GM12875 (cell line): ENCODE data around the gene SCN11A.
A peak's percentile ranks its signal among the peaks of the same experiment; 100 is the strongest.

Source experiments
- H3K4me3 ChIP-seq: one replicate; pipeline ENCODE4 v1.5.1; 2011; ENCODE audit warnings: low read depth, low read length, control low read depth
- TF ChIP-seq, protein P1 (sequence below): IDR thresholded peaks from 2 replicates; pipeline ENCODE4 v1.5.1; 2011; ENCODE audit warnings: low read depth, mild to moderate bottlenecking, control low read depth, inconsistent platforms, low read length, moderate library complexity, borderline replicate concordance; ENCODE audit not compliant: insufficient read depth

Gene SCN11A

DNA sequence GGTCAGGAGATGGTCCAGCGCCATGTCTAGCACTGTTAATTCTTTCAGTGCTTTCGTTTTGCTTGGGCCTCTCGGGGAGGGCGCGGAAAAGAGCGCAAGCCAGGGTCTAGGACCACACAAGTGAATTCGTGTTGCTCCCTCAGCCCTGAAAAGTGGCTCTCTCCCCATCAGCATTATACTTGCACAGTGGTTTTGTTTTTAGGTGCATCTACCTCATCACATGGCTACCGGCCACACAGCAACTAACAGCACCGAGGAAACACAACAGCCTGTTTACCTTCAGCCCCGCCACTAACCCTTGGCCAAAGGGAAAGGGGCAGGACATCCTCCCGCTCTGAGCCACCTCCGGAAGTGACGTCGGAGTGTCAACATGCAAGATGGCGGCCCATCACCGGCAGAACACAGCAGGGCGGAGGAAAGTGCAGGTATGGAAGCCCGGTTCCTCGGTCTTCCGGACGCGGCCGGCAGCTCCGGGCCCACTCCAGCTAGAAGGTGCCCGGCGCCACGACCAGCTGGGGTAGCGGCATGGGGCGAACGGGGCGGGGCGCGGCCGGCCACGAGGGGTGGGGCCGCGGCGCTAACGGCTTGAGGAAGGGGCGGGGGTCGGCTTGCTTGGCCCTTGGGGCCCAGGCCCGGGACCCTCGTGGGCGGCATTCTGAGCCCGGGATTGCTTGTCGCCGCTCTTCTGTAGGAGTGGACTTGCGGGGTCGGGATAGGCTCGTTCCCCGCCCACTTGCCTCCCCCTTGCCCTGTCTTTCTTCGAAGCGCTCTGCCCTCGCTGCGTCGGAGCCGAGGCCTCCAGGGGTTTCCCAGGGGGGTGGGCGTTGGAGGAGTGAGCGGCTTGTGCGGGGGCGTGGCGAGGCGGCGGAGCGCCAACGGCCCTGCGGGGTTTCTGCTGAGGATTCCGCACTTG is at the start of gene SCN11A, which contains the start of gene WDR48:
Gene SCN11A (minus strand): TSS at position 296 of the 913 bp plus-strand sequence. CDS start 101,582 bp downstream, outside the sequence.
Gene WDR48 (plus strand): TSS at position 368 of the 913 bp plus-strand sequence. CDS start 10 bp downstream, at position 378.
- TF ChIP-seq, protein P1, sequence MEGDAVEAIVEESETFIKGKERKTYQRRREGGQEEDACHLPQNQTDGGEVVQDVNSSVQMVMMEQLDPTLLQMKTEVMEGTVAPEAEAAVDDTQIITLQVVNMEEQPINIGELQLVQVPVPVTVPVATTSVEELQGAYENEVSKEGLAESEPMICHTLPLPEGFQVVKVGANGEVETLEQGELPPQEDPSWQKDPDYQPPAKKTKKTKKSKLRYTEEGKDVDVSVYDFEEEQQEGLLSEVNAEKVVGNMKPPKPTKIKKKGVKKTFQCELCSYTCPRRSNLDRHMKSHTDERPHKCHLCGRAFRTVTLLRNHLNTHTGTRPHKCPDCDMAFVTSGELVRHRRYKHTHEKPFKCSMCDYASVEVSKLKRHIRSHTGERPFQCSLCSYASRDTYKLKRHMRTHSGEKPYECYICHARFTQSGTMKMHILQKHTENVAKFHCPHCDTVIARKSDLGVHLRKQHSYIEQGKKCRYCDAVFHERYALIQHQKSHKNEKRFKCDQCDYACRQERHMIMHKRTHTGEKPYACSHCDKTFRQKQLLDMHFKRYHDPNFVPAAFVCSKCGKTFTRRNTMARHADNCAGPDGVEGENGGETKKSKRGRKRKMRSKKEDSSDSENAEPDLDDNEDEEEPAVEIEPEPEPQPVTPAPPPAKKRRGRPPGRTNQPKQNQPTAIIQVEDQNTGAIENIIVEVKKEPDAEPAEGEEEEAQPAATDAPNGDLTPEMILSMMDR = no peak
- peak within 1 kb of the TSS; percentile 82 for H3K4me3 ChIP-seq

DNA sequence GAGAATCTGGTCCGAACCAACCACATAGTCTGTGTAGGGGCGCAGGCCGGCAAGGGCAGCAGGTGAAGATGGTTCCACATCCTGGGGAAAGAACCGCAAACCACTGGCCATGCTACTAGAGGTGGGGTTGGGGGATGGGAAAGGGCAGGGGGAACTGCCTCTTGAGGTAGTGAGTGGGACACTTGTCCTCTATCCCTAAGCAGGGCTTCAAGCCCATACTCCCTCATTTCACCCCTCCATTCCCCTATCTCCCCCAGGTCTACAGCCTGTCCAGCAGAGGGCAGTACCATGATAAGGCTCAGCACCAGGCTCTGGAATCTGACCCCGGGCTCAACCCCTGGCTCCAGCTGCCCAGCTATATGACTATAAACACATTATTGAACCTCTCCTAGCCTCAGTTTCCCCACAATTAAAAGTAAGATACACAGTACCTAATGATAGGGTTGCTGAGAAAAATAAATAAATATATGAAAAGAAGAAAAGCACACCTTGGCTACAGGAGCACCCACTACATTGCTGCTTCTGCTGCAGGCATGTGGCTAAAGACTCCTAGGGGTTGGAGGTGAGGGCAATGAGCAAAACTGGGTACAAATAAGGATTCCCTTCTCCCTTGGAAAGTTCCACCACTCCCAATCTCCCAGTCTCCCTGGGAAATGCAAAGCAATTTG is 49.4 kb upstream of the SCN11A start:
- TF ChIP-seq, protein P1 = peak; percentile 78
- no peak overlapping the region for H3K4me3 ChIP-seq

DNA sequence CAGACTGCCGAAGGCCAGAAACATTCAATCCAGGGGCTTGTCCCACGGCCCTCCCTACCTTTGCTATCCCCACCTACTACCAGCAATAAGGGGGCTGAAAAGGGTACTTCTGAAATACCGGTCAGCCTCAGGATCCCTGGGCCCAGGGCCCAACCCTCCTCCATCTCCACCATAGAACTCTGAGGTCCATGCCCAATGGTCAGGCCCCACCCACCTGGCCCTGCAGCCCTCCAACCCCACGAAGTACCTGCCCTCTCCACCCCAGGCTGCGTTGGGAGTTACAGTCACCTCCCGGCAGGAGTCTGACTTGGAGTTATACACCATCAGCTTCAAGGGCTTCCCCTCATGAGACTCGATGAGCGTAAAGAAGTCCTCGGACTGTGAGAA is 48.7 kb upstream of the SCN11A start:
- H3K4me3 ChIP-seq = no peak overlapping the region
- TF ChIP-seq, protein P1 = no peak

- no peak overlapping the region for H3K4me3 ChIP-seq
- TF ChIP-seq, protein P1 = no peak
Observed at GRCh38 chr3:39099738-39100499, 48.2 kb upstream of the SCN11A start.

- TF ChIP-seq, protein P1 = no peak
- H3K4me3 ChIP-seq = no peak overlapping the region
Observed at GRCh38 chr3:39099242-39099641, 47.5 kb upstream of the SCN11A start.

GRCh38 chr3:39098473-39099000 is 46.8 kb upstream of the SCN11A start:
- no peak overlapping the region for H3K4me3 ChIP-seq
- TF ChIP-seq, protein P1 = no peak
